RWPE2 (cell line): ENCODE measurements around the gene FAM171A2.
"Not testable (repeated sequence)": the region's sequence is repeated elsewhere in the genome, so short reads cannot be mapped to it uniquely, and the experiment has no call there.

Experiments used
- ATAC-seq: fragments of 200-7000 bp; cut with Tn5 transposase; 3 replicates; pipeline ENCODE4 v1.9.1; 2021; ENCODE audit warnings: low read depth
- DNase-seq: peaks from one replicate; pipeline ENCODE4 v3.0.0-alpha.2; 2020; ENCODE audit warnings: low spot score
- H3K27ac ChIP-seq: fragments of 450-650 bp; 2 replicates; pipeline ENCODE4 v1.5.1; 2017; ENCODE audit warnings: mild to moderate bottlenecking; ENCODE audit not compliant: poor library complexity, severe bottlenecking
- H3K27me3 ChIP-seq: fragments of 250-450 bp; sonication (Bioruptor Pico); 2 replicates; pipeline ENCODE4 v1.5.1; 2021; ENCODE audit warnings: mild to moderate bottlenecking, moderate library complexity; ENCODE audit not compliant: insufficient read depth, poor library complexity, severe bottlenecking
- H3K36me3 ChIP-seq: fragments of 250-450 bp; sonication (Bioruptor Pico); 2 replicates; pipeline ENCODE4 v1.5.1; 2020; ENCODE audit warnings: low read depth, mild to moderate bottlenecking, moderate library complexity
- H3K4me1 ChIP-seq: fragments of 250-450 bp; sonication (Bioruptor Pico); 2 replicates; pipeline ENCODE4 v1.5.1; 2021; ENCODE audit warnings: mild to moderate bottlenecking, moderate library complexity; ENCODE audit not compliant: insufficient read depth, poor library complexity, severe bottlenecking
- H3K4me3 ChIP-seq: fragments of 250-450 bp; sonication (Bioruptor Pico); 2 replicates; pipeline ENCODE4 v1.5.1; 2021; ENCODE audit warnings: mild to moderate bottlenecking, moderate library complexity; ENCODE audit not compliant: severe bottlenecking
- H3K9me3 ChIP-seq: fragments of 250-450 bp; sonication (Bioruptor Pico); 2 replicates; pipeline ENCODE4 v1.5.1; 2021; ENCODE audit warnings: mild to moderate bottlenecking, moderate library complexity; ENCODE audit not compliant: severe bottlenecking
- CTCF ChIP-seq: fragments of 450-650 bp; IDR thresholded peaks from one replicate; pipeline ENCODE4 v1.5.1; 2017; ENCODE audit warnings: mild to moderate bottlenecking, moderate library complexity; ENCODE audit not compliant: poor library complexity, severe bottlenecking

Gene FAM171A2

GRCh38 chr17:44348988-44349364 is 14.7 kb downstream of the FAM171A2 start:
- Histone ChIP-seq H3K36me3 (peaks cover 24% of the 10 kb centered on the region; the same call in 1 of the 2 replicates), H3K27ac (peak overlapping the region; percentile 52), H3K4me3 (no peak overlapping the region), H3K9me3 (no peaks in the 10 kb centered on the region), H3K4me1 (peaks cover 19% of the 10 kb centered on the region), H3K27me3 (no peaks in the 10 kb centered on the region)
- ATAC-seq (no peak), DNase-seq (no peak)
- no peak for TF ChIP-seq CTCF

GRCh38 chr17:44348234-44348987 is 15.2 kb downstream of the FAM171A2 start:
- no peak for DNase-seq
- Histone ChIP-seq H3K27me3 (no peaks in the 10 kb centered on the region), H3K4me3 (no peak overlapping the region), H3K36me3 (peaks cover 24% of the 10 kb centered on the region; the same call in 1 of the 2 replicates), H3K9me3 (no peaks in the 10 kb centered on the region), H3K27ac (peak overlapping the region; percentile 52), H3K4me1 (peaks cover 19% of the 10 kb centered on the region)
- ATAC-seq: peak; percentile 30; the same call in 2 of the 3 replicates
- no peak for TF ChIP-seq CTCF

- Histone ChIP-seq H3K4me1 (peaks cover 19% of the 10 kb centered on the region), H3K36me3 (peaks cover 20% of the 10 kb centered on the region; the same call in 1 of the 2 replicates), H3K27ac (peak overlapping the region; percentile 52)
- not testable (repeated sequence) for ATAC-seq, DNase-seq, H3K9me3 ChIP-seq, H3K4me3 ChIP-seq, H3K27me3 ChIP-seq
These were observed 16.2 kb downstream of the FAM171A2 start for GRCh38 chr17:44347206-44348055.

GRCh38 chr17:44346064-44346844 is 17.4 kb downstream of the FAM171A2 start:
- Histone ChIP-seq H3K36me3 (peaks cover 12% of the 10 kb centered on the region; the same call in 1 of the 2 replicates), H3K27ac (peak overlapping the region; percentile 61), H3K4me1 (peaks cover 19% of the 10 kb centered on the region), H3K4me3 (peak overlapping the region; percentile 68), H3K27me3 (no peaks in the 10 kb centered on the region), H3K9me3 (no peaks in the 10 kb centered on the region)
- ATAC-seq (no peak), DNase-seq (no peak)
- TF ChIP-seq CTCF: peak; percentile 49
